GM21360 (cell line): Measurements from ENCODE around the gene HOXB5.

Experiments
- ATAC-seq: cut with Tn5 transposase; IDR thresholded peaks from one replicate; pipeline ENCODE4 v1.9.1; 2021; ENCODE audit warnings: mild to moderate bottlenecking, moderate library complexity; ENCODE audit not compliant: unreplicated experiment

The HOXB5 gene

GRCh38 chr17:48564188-48565021 is 29.2 kb downstream of the HOXB5 start:
- ATAC-seq = no peak

- no peak for ATAC-seq
Measured at GRCh38 chr17:48563867-48564187, 29.8 kb downstream of the HOXB5 start.

DNA sequence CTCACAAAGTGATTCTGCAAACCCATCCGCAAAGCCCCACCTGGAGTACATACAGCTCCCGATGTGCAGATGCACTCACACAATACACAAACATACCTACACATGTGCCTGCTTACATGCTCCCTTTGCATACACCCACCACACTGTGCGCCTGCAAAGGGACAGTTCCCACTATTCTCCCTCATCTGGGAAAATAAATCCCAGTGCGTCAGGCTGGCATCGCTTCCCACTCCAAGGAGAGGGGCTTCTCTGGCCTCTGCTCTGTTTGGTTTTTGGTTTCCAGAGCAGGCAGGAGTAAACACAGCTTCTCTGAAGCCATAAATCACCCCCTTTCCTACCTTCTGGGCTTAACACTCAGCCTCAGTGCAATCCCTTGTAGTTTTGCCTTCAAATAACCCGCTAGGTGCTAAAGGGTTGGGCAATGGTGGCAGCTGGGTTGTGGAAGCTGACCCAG is 30.2 kb downstream of the HOXB5 start:
- no peak for ATAC-seq

GRCh38 chr17:48562934-48563333 is 30.6 kb downstream of the HOXB5 start:
- ATAC-seq = no peak

- no peak for ATAC-seq
Measured at GRCh38 chr17:48561884-48562810, 31.4 kb downstream of the HOXB5 start.

DNA sequence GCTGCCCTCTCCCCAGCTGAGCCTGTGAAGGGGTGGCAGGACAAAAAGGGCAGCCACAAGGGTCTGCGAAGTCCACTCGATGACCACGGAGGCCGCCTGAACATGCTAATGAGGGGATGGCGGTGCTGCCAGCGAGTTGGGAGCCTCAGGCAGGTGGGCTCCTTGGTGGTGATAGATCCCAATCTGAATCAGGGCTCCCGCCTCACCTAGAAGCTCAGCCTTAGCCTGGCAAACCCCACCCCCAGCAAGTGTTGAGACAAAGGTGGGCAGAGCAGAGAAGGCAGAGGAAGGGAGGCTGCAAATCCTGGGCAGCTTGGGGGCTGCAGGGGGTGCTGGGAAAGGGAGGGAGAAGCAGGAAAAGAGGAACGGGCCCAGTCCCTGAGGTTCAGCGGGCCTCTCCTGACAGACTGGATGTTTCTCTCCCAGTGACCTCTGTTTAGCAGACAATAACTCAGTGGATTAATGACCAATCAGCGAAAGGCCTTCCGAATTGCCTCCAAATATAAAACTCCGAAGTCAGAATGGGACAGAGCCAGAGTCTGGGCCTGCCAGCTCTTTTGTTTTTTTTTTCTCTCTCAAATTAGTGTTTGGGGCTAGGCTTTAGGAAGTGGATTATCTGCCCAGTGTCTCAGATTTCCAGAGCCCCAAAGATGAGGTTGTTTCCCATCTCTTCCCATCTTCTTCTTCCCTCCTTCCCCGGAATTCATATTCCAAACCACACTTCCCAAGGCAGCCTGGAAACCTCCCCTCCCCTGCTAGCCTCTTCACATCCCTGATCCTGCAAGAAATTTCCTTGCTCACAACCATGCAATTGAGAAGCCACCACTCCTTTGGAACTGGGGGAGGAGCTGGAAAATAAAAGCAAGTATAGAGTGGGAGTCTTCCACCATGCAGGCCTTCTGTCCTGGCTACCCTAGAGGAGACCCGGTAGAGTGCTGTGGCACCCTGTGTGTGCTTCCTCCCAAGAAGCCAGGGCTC is 33.5 kb downstream of the HOXB5 start:
- ATAC-seq = no peak

GRCh38 chr17:48559122-48559839 is 34.3 kb downstream of the HOXB5 start:
- no peak for ATAC-seq

DNA sequence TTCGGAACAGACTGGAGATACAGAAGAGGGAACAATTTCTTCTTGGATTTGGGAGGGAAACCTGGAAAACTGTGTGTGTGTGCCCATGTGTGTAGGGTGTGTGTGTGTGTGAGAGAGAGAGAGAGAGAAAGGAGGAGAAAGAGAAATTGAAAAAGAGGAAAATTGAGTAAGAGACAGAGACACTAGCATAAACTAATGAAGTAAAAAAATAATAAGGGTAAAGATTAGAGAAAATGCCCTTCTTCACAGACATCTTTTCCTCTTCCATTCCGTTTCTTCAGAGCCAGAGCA is 34.8 kb downstream of the HOXB5 start:
- no peak for ATAC-seq

- no peak for ATAC-seq
Measured at GRCh38 chr17:48558057-48558830, 35.3 kb downstream of the HOXB5 start.

GRCh38 chr17:48556576-48557401 is 36.8 kb downstream of the HOXB5 start:
- ATAC-seq = no peak

- ATAC-seq = no peak
Measured at GRCh38 chr17:48556229-48556575, 37.4 kb downstream of the HOXB5 start.

DNA sequence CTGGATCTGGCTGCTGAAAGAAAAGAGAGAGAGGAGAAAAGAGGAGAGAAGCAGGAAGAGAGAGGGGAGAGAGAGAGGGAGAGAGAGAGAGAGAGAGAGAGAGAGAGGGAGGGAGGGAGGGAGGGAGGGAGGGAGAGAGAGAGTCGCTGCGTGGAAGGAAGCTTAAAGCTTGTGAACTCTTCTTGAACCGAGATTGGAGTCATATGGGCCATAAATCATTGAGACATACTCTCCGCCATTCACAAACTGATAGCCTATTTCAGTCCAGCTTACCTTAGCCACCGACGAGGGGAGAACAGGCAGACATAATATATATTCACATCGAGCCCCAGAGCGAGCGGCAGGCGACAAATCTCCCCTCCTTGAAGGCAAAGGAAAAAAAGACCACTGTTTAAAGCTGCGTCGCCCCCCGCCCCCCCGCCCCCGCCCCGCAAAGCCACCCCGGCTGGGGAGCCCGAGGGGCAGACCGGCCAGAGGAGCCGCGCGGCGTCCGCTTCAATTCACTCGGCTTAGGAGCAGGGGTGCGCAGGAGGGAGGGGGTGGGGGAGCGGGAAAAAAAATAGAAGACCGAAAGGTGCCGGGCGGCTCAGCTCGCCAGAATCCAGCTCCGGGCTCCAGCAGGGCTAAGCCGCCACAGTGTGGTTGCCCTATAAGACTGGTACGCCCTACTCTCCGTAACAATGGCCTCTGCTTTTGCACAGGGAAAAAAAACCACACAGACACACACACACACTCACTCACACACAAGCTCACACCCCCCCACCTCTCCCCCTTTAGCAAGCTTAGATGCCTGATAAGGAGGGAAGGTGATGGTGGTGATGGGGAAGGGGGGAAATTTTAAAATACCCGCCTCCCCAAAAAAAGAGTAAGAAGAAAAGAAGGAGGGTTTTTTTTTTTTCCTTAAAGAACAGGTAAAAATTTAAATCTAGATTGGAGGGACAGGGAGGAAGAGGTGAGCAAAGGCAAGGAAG is 38.0 kb downstream of the HOXB5 start:
- ATAC-seq = no peak

- no peak for ATAC-seq
Measured at GRCh38 chr17:48554412-48555257, 38.9 kb downstream of the HOXB5 start.

DNA sequence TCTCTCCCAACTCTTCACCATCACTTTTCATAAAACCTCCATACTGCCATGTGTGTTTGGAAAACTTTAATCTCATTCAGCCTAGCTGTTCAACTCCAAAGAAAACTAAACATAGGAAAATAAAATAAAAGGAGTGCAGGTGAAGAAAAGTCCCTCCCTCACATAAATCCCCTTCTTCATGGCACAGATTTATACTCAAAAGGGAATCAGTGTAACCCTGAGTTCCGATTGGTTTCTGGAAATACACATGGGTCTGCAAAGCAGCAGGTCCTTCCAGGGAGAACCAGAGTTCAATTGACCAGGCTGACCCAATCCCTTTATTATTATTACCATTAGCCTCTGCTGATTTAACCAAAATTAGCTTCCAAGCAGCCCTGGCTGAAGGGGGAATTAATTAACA is 39.8 kb downstream of the HOXB5 start:
- no peak for ATAC-seq

GRCh38 chr17:48553190-48553547 is 40.4 kb downstream of the HOXB5 start:
- ATAC-seq = no peak

GRCh38 chr17:48552466-48553189 is 41.0 kb downstream of the HOXB5 start:
- no peak for ATAC-seq
